Measurements from ENCODE around the gene TBC1D20.
"Not testable (repeated sequence)": the region's sequence is repeated elsewhere in the genome, so short reads cannot be mapped to it uniquely, and the experiment has no call there.

TBC1D20 gene

GRCh38 chr20:402898-403581 lies 59.3 kb downstream of the TBC1D20 start:
- DNase-seq (ENCODE audit: low read depth in 1 of 2, low spot score in 1 of 2): no peak

- DNase-seq (ENCODE audit: low read depth in 1 of 2, low spot score in 1 of 2): no peak
Observed at GRCh38 chr20:402496-402885, 59.8 kb downstream of the TBC1D20 start.

- DNase-seq (ENCODE audit: low read depth in 1 of 2, low spot score in 1 of 2): no peak
Observed at GRCh38 chr20:401682-402495, 60.4 kb downstream of the TBC1D20 start.

GRCh38 chr20:400454-401275 lies 61.7 kb downstream of the TBC1D20 start:
- DNase-seq (ENCODE audit: low read depth in 1 of 2, low spot score in 1 of 2): no peak

- no peak for DNase-seq (ENCODE audit: low read depth in 1 of 2, low spot score in 1 of 2)
Observed at GRCh38 chr20:400128-400453, 62.2 kb downstream of the TBC1D20 start.

GRCh38 chr20:399182-399707 lies 63.1 kb downstream of the TBC1D20 start:
- DNase-seq (ENCODE audit: low read depth in 1 of 2, low spot score in 1 of 2): no peak

- no peak for DNase-seq (ENCODE audit: low read depth in 1 of 2, low spot score in 1 of 2)
Observed at GRCh38 chr20:397432-398237, 64.7 kb downstream of the TBC1D20 start.

GRCh38 chr20:396619-397431 lies 65.5 kb downstream of the TBC1D20 start:
- DNase-seq (ENCODE audit: low read depth in 1 of 2, low spot score in 1 of 2): no peak

GRCh38 chr20:396252-396618 lies 66.1 kb downstream of the TBC1D20 start:
- DNase-seq (ENCODE audit: low read depth in 1 of 2, low spot score in 1 of 2): no peak

- not testable (repeated sequence) for DNase-seq (ENCODE audit: low read depth in 1 of 2, low spot score in 1 of 2)
Observed at GRCh38 chr20:393296-393695, 69.0 kb downstream of the TBC1D20 start.

- no peak for DNase-seq (ENCODE audit: low read depth in 1 of 2, low spot score in 1 of 2)
Observed at GRCh38 chr20:391041-391711, 71.2 kb downstream of the TBC1D20 start.

GRCh38 chr20:389220-389619 lies 73.1 kb downstream of the TBC1D20 start:
- DNase-seq (ENCODE audit: low read depth in 1 of 2, low spot score in 1 of 2): no peak

- no peak for DNase-seq (ENCODE audit: low read depth in 1 of 2, low spot score in 1 of 2)
Observed at GRCh38 chr20:388034-388994, 74.0 kb downstream of the TBC1D20 start.

GRCh38 chr20:387520-387919 lies 74.8 kb downstream of the TBC1D20 start:
- DNase-seq (ENCODE audit: low read depth in 1 of 2, low spot score in 1 of 2): no peak

GRCh38 chr20:386634-387033 lies 75.7 kb downstream of the TBC1D20 start:
- DNase-seq (ENCODE audit: low read depth in 1 of 2, low spot score in 1 of 2): not testable (repeated sequence)
